Retinal pigment epithelial cell (primary cell): ENCODE data around the gene NEUROD2.

Experiments
- DNase-seq: peaks from one replicate; pipeline ENCODE4 v3.0.0-alpha.2; 2010; ENCODE audit warnings: low read depth
- H3K4me3 ChIP-seq: 2 replicates; pipeline ENCODE4 v1.5.1; 2011; ENCODE audit warnings: mild to moderate bottlenecking, low read length, control low read depth, moderate library complexity
- CTCF ChIP-seq: conservative IDR thresholded peaks from 2 replicates; pipeline ENCODE4 v1.5.1; 2011; ENCODE audit warnings: low read depth, low read length, control low read depth, inconsistent platforms

The NEUROD2 gene

GRCh38 chr17:39600288-39600996 is 7.3 kb downstream of the NEUROD2 start:
- TF ChIP-seq CTCF: no peak
- no peak overlapping the region for H3K4me3 ChIP-seq
- no peak for DNase-seq

- no peak for DNase-seq
- TF ChIP-seq CTCF: no peak
- H3K4me3 ChIP-seq: no peak overlapping the region
Measured at GRCh38 chr17:39599665-39600231, 8.0 kb downstream of the NEUROD2 start.

DNA sequence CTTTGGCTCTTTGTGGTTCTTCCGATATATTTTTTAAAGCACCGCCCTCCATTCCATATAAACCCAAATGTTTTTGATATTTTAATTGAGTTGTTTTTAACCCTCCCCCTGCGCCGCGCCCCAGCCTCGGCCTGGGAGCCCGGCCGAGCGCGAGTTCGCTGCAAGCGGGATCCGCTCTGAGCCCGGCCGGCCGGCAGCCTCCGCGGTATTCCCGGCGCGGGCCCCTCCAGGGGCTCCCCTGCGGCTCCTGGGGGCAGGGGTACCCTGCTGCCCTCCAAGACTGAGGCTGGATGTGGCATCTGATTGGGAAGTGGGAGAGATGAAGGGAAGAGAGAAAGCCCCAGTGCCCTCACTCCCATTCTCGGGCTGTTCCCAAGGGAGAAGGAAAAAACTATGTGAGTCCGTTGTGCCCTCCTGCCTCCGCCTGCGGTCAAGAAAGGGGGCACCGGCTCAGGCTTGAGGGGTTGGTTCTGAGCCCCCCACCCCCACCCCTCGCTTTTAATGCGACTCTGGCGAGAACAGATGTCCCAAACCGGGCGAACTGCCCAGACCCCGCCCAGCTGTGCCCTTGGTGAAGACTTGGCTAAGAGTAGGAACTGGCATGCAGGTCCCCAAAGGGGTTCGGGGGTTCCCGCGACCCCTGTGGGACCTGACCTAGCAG is 8.6 kb downstream of the NEUROD2 start:
- no peak for TF ChIP-seq CTCF
- DNase-seq: no peak
- H3K4me3 ChIP-seq: no peak overlapping the region

- TF ChIP-seq CTCF: no peak
- no peak overlapping the region for H3K4me3 ChIP-seq
- DNase-seq: no peak
Measured at GRCh38 chr17:39598630-39599003, 9.1 kb downstream of the NEUROD2 start.

DNA sequence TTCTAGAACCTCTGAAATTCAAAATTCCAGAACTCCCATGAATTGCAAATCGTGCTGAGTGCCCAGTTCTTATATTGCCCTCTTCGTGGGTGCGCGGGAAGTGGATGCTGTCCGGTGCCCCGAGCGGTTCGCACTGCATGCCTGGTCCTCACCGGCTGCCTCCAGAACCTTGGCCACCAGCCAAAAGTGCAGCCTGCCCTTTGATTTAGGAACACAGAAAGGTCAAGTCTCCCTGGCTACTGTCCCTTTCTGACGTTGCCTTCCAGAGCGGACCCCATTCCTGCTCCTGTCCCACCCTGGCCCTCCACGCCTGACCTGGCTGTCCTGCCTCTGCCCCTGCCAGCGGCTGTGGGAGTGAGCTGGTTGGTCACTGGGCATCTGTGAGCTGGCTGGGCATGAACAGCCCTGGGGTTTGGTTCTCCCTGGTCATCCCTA is 9.7 kb downstream of the NEUROD2 start:
- TF ChIP-seq CTCF: no peak
- no peak for DNase-seq
- no peak overlapping the region for H3K4me3 ChIP-seq

- no peak for DNase-seq
- TF ChIP-seq CTCF: no peak
- H3K4me3 ChIP-seq: no peak overlapping the region
Measured at GRCh38 chr17:39597372-39598046, 10.2 kb downstream of the NEUROD2 start.
